ENCODE results near the gene CYBC1. TPM values are rescaled to one million over a fixed set of nuclear protein-coding genes. Genes with fewer than 3 reads are reported as not detected.
A peak's percentile ranks its signal among the peaks of the same experiment; 100 is the strongest.
"Not testable (repeated sequence)": the region's sequence is repeated elsewhere in the genome, so short reads cannot be mapped to it uniquely, and the experiment has no call there.

The CYBC1 gene
- total and polyA plus RNA-seq, 2 donors from 2014 or later, result 38.2 to 139 TPM

GRCh38 chr17:82414548-82415281 is 35.8 kb downstream of the CYBC1 start:
- Histone ChIP-seq H3K27ac (ENCODE audit: low read depth in 2 of 2, low read length in 2 of 2) (no peak overlapping the region), H3K27me3 (ENCODE audit: control insufficient read depth, insufficient read depth, low read length) (no peaks in the 10 kb centered on the region), H3K4me3 (ENCODE audit: low read length in 3 of 3) (no peak overlapping the region), H3K4me1 (ENCODE audit: control insufficient read depth in 2 of 3, insufficient read depth in 2 of 3, low read depth in 1 of 3, low read length in 3 of 3) (peaks cover 0 to 9% (median 2%) of the 10 kb centered on the region in 3 donors), H3K9me3 (ENCODE audit: control insufficient read depth in 2 of 3, insufficient read depth in 1 of 3, low read length in 3 of 3) (no peaks in the 10 kb centered on the region), H3K36me3 (ENCODE audit: control insufficient read depth in 2 of 3, insufficient read depth in 3 of 3, low read length in 3 of 3) (no peaks in the 10 kb centered on the region), H3K9ac (ENCODE audit: low read length in 3 of 3) (no peak overlapping the region)
- intact Hi-C loops (cut with DNase I), result no loop called here
- peak; percentile 26 for TF ChIP-seq CTCF (IDR thresholded peaks at IDR 0.05; ENCODE audit: borderline replicate concordance, extremely low read depth, insufficient read depth)
- DNase-seq, result peak; percentile 88 to 92 (median 89)
- FAIRE-seq, result no peak

DNA sequence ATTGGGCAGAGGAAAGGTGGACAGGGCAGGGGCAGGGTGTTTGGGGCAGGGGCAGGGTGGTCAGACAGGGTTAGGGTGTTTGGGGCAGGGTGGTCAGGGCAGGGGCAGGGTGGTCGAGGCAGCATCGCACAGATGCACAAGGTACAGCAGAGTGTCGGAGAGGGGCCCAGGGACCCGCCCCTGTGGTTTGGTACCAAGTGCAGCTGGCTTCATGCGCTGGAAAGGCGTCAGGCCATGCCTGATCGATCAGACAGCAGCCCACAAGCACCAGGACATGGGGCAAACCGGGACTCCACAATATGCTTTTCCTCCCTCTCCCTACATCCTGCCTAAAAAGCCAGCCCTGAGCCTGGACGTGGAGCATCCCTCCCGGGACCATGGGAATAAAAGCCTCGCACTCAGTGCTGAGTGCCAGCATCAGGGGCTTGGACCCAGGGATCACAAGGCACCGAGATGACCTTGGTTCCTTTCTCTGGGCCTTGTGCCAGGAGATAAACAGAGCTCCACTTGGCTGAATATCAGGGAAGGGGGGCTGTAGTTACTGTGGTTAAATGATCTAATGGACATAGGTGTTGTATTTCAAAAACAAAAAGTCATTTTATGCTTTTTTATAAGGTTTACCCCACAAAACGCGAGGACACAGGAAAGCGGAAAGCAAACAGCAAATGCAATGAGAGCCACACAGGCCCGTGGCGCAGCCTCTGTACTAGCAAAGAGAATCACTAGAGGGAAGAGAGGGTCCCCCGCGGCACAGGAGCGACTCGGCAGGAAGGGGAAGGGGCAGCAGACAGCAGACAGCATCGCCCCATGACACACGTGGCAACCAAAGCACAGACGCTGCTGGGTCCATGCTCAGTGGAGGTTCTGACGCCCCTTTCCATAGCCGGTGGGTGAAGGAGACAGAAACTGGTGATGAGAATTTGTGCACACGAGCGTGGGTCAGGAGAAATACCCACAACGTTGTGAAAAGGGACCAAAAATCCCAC is 37.7 kb downstream of the CYBC1 start:
- Histone ChIP-seq H3K27me3 (ENCODE audit: control insufficient read depth, insufficient read depth, low read length) (no peaks in the 10 kb centered on the region), H3K27ac (ENCODE audit: low read depth in 2 of 2, low read length in 2 of 2) (no peak overlapping the region), H3K9ac (ENCODE audit: low read length in 3 of 3) (no peak overlapping the region), H3K36me3 (ENCODE audit: control insufficient read depth in 2 of 3, insufficient read depth in 3 of 3, low read length in 3 of 3) (peaks cover 0 to 4% (median 0%) of the 10 kb centered on the region in 3 donors), H3K9me3 (ENCODE audit: control insufficient read depth in 2 of 3, insufficient read depth in 1 of 3, low read length in 3 of 3) (no peaks in the 10 kb centered on the region), H3K4me1 (ENCODE audit: control insufficient read depth in 2 of 3, insufficient read depth in 2 of 3, low read depth in 1 of 3, low read length in 3 of 3) (peaks cover 0 to 3% (median 2%) of the 10 kb centered on the region in 3 donors), H3K4me3 (ENCODE audit: low read length in 3 of 3) (no peak overlapping the region)
- intact Hi-C loops (cut with DNase I), result no loop called here
- no peak for TF ChIP-seq CTCF (IDR thresholded peaks at IDR 0.05; ENCODE audit: borderline replicate concordance, extremely low read depth, insufficient read depth)
- FAIRE-seq (no peak), DNase-seq (peak in 1 of 5 donors; percentile 48)

DNA sequence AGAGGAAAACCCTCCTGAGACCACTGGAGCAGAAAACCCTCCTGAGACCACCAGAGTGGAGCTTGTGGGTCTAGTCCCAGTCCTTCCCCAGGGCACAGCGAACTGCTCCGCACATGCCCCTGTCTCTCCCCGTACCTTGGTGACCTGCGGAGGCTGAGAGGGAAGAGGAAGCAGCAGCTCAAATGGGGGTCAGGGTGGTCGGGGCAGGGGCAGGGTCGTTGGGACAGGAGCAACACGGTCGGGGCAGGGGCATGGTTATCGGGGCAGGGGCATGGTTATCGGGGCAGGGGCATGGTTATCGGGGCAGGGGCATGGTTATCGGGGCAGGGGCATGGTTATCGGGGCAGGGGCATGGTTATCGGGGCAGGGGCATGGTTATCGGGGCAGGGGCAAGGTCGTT is 38.5 kb downstream of the CYBC1 start:
- H3K4me1 ChIP-seq (ENCODE audit: control insufficient read depth in 2 of 3, insufficient read depth in 2 of 3, low read depth in 1 of 3, low read length in 3 of 3); DNase-seq; H3K27me3 ChIP-seq (ENCODE audit: control insufficient read depth, insufficient read depth, low read length); H3K9ac ChIP-seq (ENCODE audit: low read length in 3 of 3); H3K27ac ChIP-seq (ENCODE audit: low read depth in 2 of 2, low read length in 2 of 2); H3K4me3 ChIP-seq (ENCODE audit: low read length in 3 of 3); FAIRE-seq; intact Hi-C loops (cut with DNase I); H3K9me3 ChIP-seq (ENCODE audit: control insufficient read depth in 2 of 3, insufficient read depth in 1 of 3, low read length in 3 of 3); H3K36me3 ChIP-seq (ENCODE audit: control insufficient read depth in 2 of 3, insufficient read depth in 3 of 3, low read length in 3 of 3): not testable (repeated sequence)

All from kidney (tissue), 14 donors.